WTC11 (cell line): Measurements from ENCODE around the gene KLK13. TPM values are rescaled to one million over a fixed set of nuclear protein-coding genes. Genes with fewer than 3 reads are reported as not detected.

ENCODE experiments used
- ATAC-seq: fragments of 200-7000 bp; cut with Tn5 transposase; 2 replicates; pipeline ENCODE4 v1.10.0; 2021; ENCODE audit warnings: mild to moderate bottlenecking, moderate library complexity
- CTCF ChIA-PET: fragments of 300-600 bp; sonication (Branson Sonifier 250); formaldehyde crosslinking; loops from one replicate; lab custom pipeline; 2021; ENCODE audit warnings: antibody characterized with exemption; lab: Charles Lee
- POLR2A ChIA-PET: fragments of 350-600 bp; sonication (Branson Sonifier 250); formaldehyde crosslinking; loops from one replicate; lab custom pipeline; 2021; ENCODE audit warnings: antibody characterized with exemption; lab: Charles Lee
- DNase-seq: peaks from one replicate; pipeline ENCODE4 v3.0.0; 2021; ENCODE audit warnings: low spot score
- H3K27ac Mint-ChIP-seq: 2 replicates; pipeline ENCODE4 v1.8.0; 2021; ENCODE audit warnings: mixed read lengths
- H3K27me3 Mint-ChIP-seq: 2 replicates; pipeline ENCODE4 v1.8.0; 2021; ENCODE audit warnings: low read depth, mild to moderate bottlenecking, moderate library complexity, mixed read lengths
- H3K36me3 Mint-ChIP-seq: 2 replicates; pipeline ENCODE4 v1.8.0; 2021; ENCODE audit warnings: mixed read lengths
- H3K4me1 Mint-ChIP-seq: 2 replicates; pipeline ENCODE4 v1.8.0; 2022; ENCODE audit warnings: mixed read lengths
- H3K4me3 Mint-ChIP-seq: 2 replicates; pipeline ENCODE4 v1.8.0; 2021; ENCODE audit warnings: mild to moderate bottlenecking, moderate library complexity, mixed read lengths
- H3K9me3 Mint-ChIP-seq: 2 replicates; pipeline ENCODE4 v1.8.0; 2021; ENCODE audit warnings: mixed read lengths
- AR ChIP-seq: fragments of 250-450 bp; sonication (Bioruptor Pico); IDR thresholded peaks from 2 replicates; pipeline ENCODE4 v1.9.0; 2021; ENCODE audit warnings: mild to moderate bottlenecking
- CBFB ChIP-seq: sonication (generic); formaldehyde crosslinking; IDR thresholded peaks from 2 replicates; pipeline ENCODE4 v1.8.1; 2022; ENCODE audit warnings: mild to moderate bottlenecking, low read depth, missing genetic modification reagents
- CDX4 ChIP-seq: fragments of 250-450 bp; sonication (Bioruptor Pico); IDR thresholded peaks from 2 replicates; pipeline ENCODE4 v1.9.0; 2021; ENCODE audit warnings: moderate library complexity, mild to moderate bottlenecking, inconsistent platforms, borderline replicate concordance
- ELF4 ChIP-seq: sonication (generic); formaldehyde crosslinking; IDR thresholded peaks from 2 replicates; pipeline ENCODE4 v1.8.1; 2022; ENCODE audit warnings: low read depth, mild to moderate bottlenecking, moderate library complexity, missing genetic modification reagents
- EMX1 ChIP-seq: fragments of 250-450 bp; sonication (Bioruptor Pico); IDR thresholded peaks from 2 replicates; pipeline ENCODE4 v1.8.0; 2021; ENCODE audit warnings: mild to moderate bottlenecking
- GTF2I ChIP-seq: fragments of 250-450 bp; sonication (Bioruptor Pico); conservative IDR thresholded peaks from 2 replicates; pipeline ENCODE4 v1.4.0; 2021; ENCODE audit warnings: mild to moderate bottlenecking
- HMGXB4 ChIP-seq: sonication (generic); formaldehyde crosslinking; IDR thresholded peaks from 2 replicates; pipeline ENCODE4 v1.8.1; 2023; ENCODE audit warnings: mild to moderate bottlenecking, moderate library complexity, missing genetic modification reagents
- JUN ChIP-seq: sonication (generic); formaldehyde crosslinking; IDR thresholded peaks from 2 replicates; pipeline ENCODE4 v1.8.0; 2023; ENCODE audit warnings: mild to moderate bottlenecking, missing genetic modification reagents
- RORB ChIP-seq: fragments of 250-450 bp; sonication (Bioruptor Pico); IDR thresholded peaks from 2 replicates; pipeline ENCODE4 v1.9.0; 2021; ENCODE audit warnings: mild to moderate bottlenecking
- SMAD4 ChIP-seq: sonication (generic); formaldehyde crosslinking; IDR thresholded peaks from 2 replicates; pipeline ENCODE4 v1.8.0; 2022; ENCODE audit warnings: mild to moderate bottlenecking, missing genetic modification reagents
- TEAD1 ChIP-seq: sonication (generic); formaldehyde crosslinking; IDR thresholded peaks from 2 replicates; pipeline ENCODE4 v1.8.0; 2022; ENCODE audit warnings: mild to moderate bottlenecking, missing genetic modification reagents
- USF2 ChIP-seq: sonication (generic); formaldehyde crosslinking; IDR thresholded peaks from 2 replicates; pipeline ENCODE4 v1.8.1; 2023; ENCODE audit warnings: mild to moderate bottlenecking, missing genetic modification reagents, moderate library complexity
- ZMAT4 ChIP-seq: fragments of 250-450 bp; sonication (Bioruptor Pico); IDR thresholded peaks from 2 replicates; pipeline ENCODE4 v1.9.0; 2021; ENCODE audit warnings: mild to moderate bottlenecking
- ZNF232 ChIP-seq: sonication (generic); formaldehyde crosslinking; IDR thresholded peaks from 2 replicates; pipeline ENCODE4 v1.8.0; 2022; ENCODE audit warnings: mild to moderate bottlenecking, missing genetic modification reagents
- ZNF263 ChIP-seq: sonication (generic); formaldehyde crosslinking; IDR thresholded peaks from 2 replicates; pipeline ENCODE4 v1.8.1; 2022; ENCODE audit warnings: low read depth, mild to moderate bottlenecking, moderate library complexity, missing genetic modification reagents
- ZNF512 ChIP-seq: sonication (generic); formaldehyde crosslinking; IDR thresholded peaks from 2 replicates; pipeline ENCODE4 v1.8.1; 2022; ENCODE audit warnings: missing genetic modification reagents, borderline replicate concordance
- total RNA-seq: library from RNA; stranded (reverse); gene quantifications from 3 replicates; pipeline ENCODE4 v1.2.3, GENCODE V29; 2021

Gene KLK13
- total RNA-seq, 1 experiment from 2014 or later, result 3.1 TPM

- no peaks in the 10 kb centered on the region for H3K27me3 Mint-ChIP-seq
Measured at GRCh38 chr19:51086153-51086850, 21.4 kb upstream of the KLK13 start.

GRCh38 chr19:51084505-51084904 lies 19.6 kb upstream of the KLK13 start:
- POLR2A ChIA-PET, result no interaction called here
- no peak for DNase-seq
- Mint-ChIP-seq H3K36me3 (no peaks in the 10 kb centered on the region), H3K27me3 (no peaks in the 10 kb centered on the region), H3K4me3 (no peak overlapping the region)
- TF ChIP-seq ELF4 (no peak), ZNF263 (CRISPR knock-in tag) (no peak)
- TF ChIP-seq, all 79 proteins: peak for 0
- no peak for ATAC-seq
- CTCF ChIA-PET, result interaction anchor here (0.6 to 1.1 kb wide), 3 partner anchors 10 to 63 kb away, joined by 3 to 6 read pairs (median 4); no protein-coding TSS in a partner anchor
- H3K27ac Mint-ChIP-seq, result no peak overlapping the region
- peaks cover 20% of the 10 kb centered on the region for H3K4me1 Mint-ChIP-seq
- no peaks in the 10 kb centered on the region for H3K9me3 Mint-ChIP-seq

More at GRCh38 chr19:51086153-51086850, 21.4 kb upstream of the KLK13 start:
- H3K4me3 Mint-ChIP-seq, result no peak overlapping the region
- no peaks in the 10 kb centered on the region for H3K36me3 Mint-ChIP-seq
- no peak for DNase-seq
- no peaks in the 10 kb centered on the region for H3K9me3 Mint-ChIP-seq
- TF ChIP-seq USF2 (peak; percentile 60), AR (CRISPR knock-in tag) (no peak), RORB (no peak)
- CTCF ChIA-PET, result interaction anchor here (0.8 to 2.5 kb wide), 9 partner anchors 8 to 165 kb away, joined by 3 to 19 read pairs (median 4); partner anchors contain the start of gene KLK13
- POLR2A ChIA-PET, result interaction anchor here (1.2 kb wide), 1 partner anchor 65 kb away, joined by 4 read pairs; no protein-coding TSS in a partner anchor
- no peak for ATAC-seq
- 0 out of 2 replicates have a peak overlapping the region, but pooled peaks have one; percentile 63 for H3K27ac Mint-ChIP-seq
- peaks cover 20% of the 10 kb centered on the region for H3K4me1 Mint-ChIP-seq

GRCh38 chr19:51083783-51084182 lies 18.9 kb upstream of the KLK13 start:
- ATAC-seq (no peak), DNase-seq (no peak)
- ChIA-PET POLR2A (no interaction called here), CTCF (interaction anchor here (0.8 kb wide), 1 partner anchor 770 kb away, joined by 3 read pairs; no protein-coding TSS in a partner anchor)
- Mint-ChIP-seq H3K4me1 (peaks cover 20% of the 10 kb centered on the region), H3K36me3 (no peaks in the 10 kb centered on the region), H3K27ac (no peak overlapping the region), H3K4me3 (no peak overlapping the region), H3K9me3 (no peaks in the 10 kb centered on the region), H3K27me3 (no peaks in the 10 kb centered on the region)
- TF ChIP-seq EMX1 (CRISPR knock-in tag), result no peak
- no peak for TF ChIP-seq GTF2I (CRISPR knock-in tag)
- no peak for TF ChIP-seq CBFB
- no peak for TF ChIP-seq ZNF512 (CRISPR knock-in tag)
- TF ChIP-seq ZMAT4 (CRISPR knock-in tag), result no peak
- no peak for TF ChIP-seq SMAD4 (CRISPR knock-in tag)
- TF ChIP-seq CDX4 (CRISPR knock-in tag), result no peak
- no peak for TF ChIP-seq HMGXB4 (CRISPR knock-in tag)
- no peak for TF ChIP-seq JUN (CRISPR knock-in tag)
- no peak for TF ChIP-seq AR (CRISPR knock-in tag)
- no peak for TF ChIP-seq TEAD1
- TF ChIP-seq ZNF232 (CRISPR knock-in tag), result no peak
